NCI-H128 (cell line): Measurements from ENCODE around the gene SOX6.

ENCODE experiments used
- DNase-seq: peaks from one replicate; lab custom pipeline; 2025; ENCODE audit not compliant: unreplicated experiment; lab: John Stamatoyannopoulos, UW

The SOX6 gene

GRCh38 chr11:16011396-16011795 is 344.9 kb downstream of the SOX6 start:
- no peak for DNase-seq

- no peak for DNase-seq
These were observed 347.3 kb downstream of the SOX6 start for GRCh38 chr11:16009021-16009420.

- DNase-seq: no peak
These were observed 348.8 kb downstream of the SOX6 start for GRCh38 chr11:16007514-16007913.

GRCh38 chr11:16002942-16003341 is 353.4 kb downstream of the SOX6 start:
- DNase-seq: no peak

- peak; percentile 87 for DNase-seq
These were observed 354.4 kb downstream of the SOX6 start for GRCh38 chr11:16001899-16002426.

GRCh38 chr11:16001044-16001568 is 355.2 kb downstream of the SOX6 start:
- DNase-seq: no peak

GRCh38 chr11:16000065-16000464 is 356.3 kb downstream of the SOX6 start:
- no peak for DNase-seq

- no peak for DNase-seq
These were observed 363.0 kb downstream of the SOX6 start for GRCh38 chr11:15993345-15993744.

- DNase-seq: no peak
These were observed 365.1 kb downstream of the SOX6 start for GRCh38 chr11:15991215-15991614.

GRCh38 chr11:15989685-15990084 is 366.7 kb downstream of the SOX6 start:
- DNase-seq: no peak

GRCh38 chr11:15988693-15989231 is 367.6 kb downstream of the SOX6 start:
- DNase-seq: no peak

- no peak for DNase-seq
These were observed 368.3 kb downstream of the SOX6 start for GRCh38 chr11:15988016-15988550.

GRCh38 chr11:15987046-15987445 is 369.3 kb downstream of the SOX6 start:
- no peak for DNase-seq

- DNase-seq: no peak
These were observed 370.5 kb downstream of the SOX6 start for GRCh38 chr11:15985860-15986139.

GRCh38 chr11:15985127-15985859 is 371.1 kb downstream of the SOX6 start:
- no peak for DNase-seq

GRCh38 chr11:15981292-15981691 is 375.1 kb downstream of the SOX6 start:
- no peak for DNase-seq

GRCh38 chr11:15977116-15977515 is 379.2 kb downstream of the SOX6 start:
- DNase-seq: no peak

GRCh38 chr11:15976433-15977045 is 379.8 kb downstream of the SOX6 start:
- no peak for DNase-seq

GRCh38 chr11:15975742-15976141 is 380.6 kb downstream of the SOX6 start:
- no peak for DNase-seq

GRCh38 chr11:15972838-15973237 is 383.5 kb downstream of the SOX6 start:
- DNase-seq: no peak

- DNase-seq: no peak
These were observed 385.2 kb downstream of the SOX6 start for GRCh38 chr11:15971215-15971546.
